K562 (cell line): ENCODE results near the gene RABEPK.

Experiments
- ARNT ChIP-seq, 2 experiments: fragments of 450-650 bp; IDR thresholded peaks; 2 replicates each; pipeline ENCODE4 v1.6.1; 2016; ENCODE audit warnings: mild to moderate bottlenecking in 1 of 2
- CEBPB ChIP-seq: fragments of 450-650 bp; IDR thresholded peaks from 2 replicates; pipeline ENCODE4 v1.6.1; 2016; ENCODE audit warnings: missing genetic modification characterization, missing compliant biosample characterization
- CREBBP ChIP-seq: IDR thresholded peaks from one replicate; pipeline ENCODE4 v1.6.1; 2012; ENCODE audit warnings: low read depth, mild to moderate bottlenecking, control low read depth, inconsistent platforms, low read length
- EP300 ChIP-seq: IDR thresholded peaks from 2 replicates; pipeline ENCODE4 v1.6.1; 2012; ENCODE audit warnings: low read length, improper control_type of control experiment
- EZH2 ChIP-seq: IDR thresholded peaks from 2 replicates; pipeline ENCODE4 v1.6.1; 2012; ENCODE audit warnings: low read depth, mild to moderate bottlenecking, inconsistent platforms, low read length, borderline replicate concordance
- KLF13 ChIP-seq: fragments of 450-650 bp; IDR thresholded peaks from 2 replicates; pipeline ENCODE4 v1.6.1; 2016; ENCODE audit warnings: missing genetic modification characterization, low read depth, mild to moderate bottlenecking, missing compliant biosample characterization, moderate library complexity, borderline replicate concordance
- POLR2A ChIP-seq: fragments of 450-650 bp; conservative IDR thresholded peaks from 2 replicates; pipeline ENCODE4 v1.6.1; 2016
- RBM25 ChIP-seq: fragments of 200-400 bp; formaldehyde crosslinking; IDR thresholded peaks from 2 replicates; pipeline ENCODE4 v1.6.1; 2018; ENCODE audit warnings: low read length, low read depth, moderate library complexity; ENCODE audit not compliant: severe bottlenecking
- RNF2 ChIP-seq: sonication (generic); IDR thresholded peaks from 2 replicates; pipeline ENCODE4 v1.6.1; 2016
- TCF7L2 ChIP-seq: fragments of 150-350 bp; IDR thresholded peaks from 2 replicates; pipeline ENCODE4 v1.6.1; 2016; ENCODE audit warnings: low read depth, mild to moderate bottlenecking, low read length, moderate library complexity
- ZNF140 ChIP-seq: fragments of 250-450 bp; sonication (Bioruptor Pico); IDR thresholded peaks from 2 replicates; pipeline ENCODE4 v1.8.0; 2021; ENCODE audit warnings: moderate library complexity, mild to moderate bottlenecking, inconsistent platforms
- TF ChIP-seq, protein P1 (sequence below): sonication (generic); formaldehyde crosslinking; IDR thresholded peaks from 2 replicates; pipeline ENCODE4 v1.8.0; 2022; ENCODE audit warnings: mild to moderate bottlenecking, missing genetic modification reagents, borderline replicate concordance
- TF ChIP-seq, protein P2 (sequence below): sonication (generic); formaldehyde crosslinking; IDR thresholded peaks from 2 replicates; pipeline ENCODE4 v1.4.0; 2020; ENCODE audit warnings: mild to moderate bottlenecking, missing genetic modification reagents

DNA sequence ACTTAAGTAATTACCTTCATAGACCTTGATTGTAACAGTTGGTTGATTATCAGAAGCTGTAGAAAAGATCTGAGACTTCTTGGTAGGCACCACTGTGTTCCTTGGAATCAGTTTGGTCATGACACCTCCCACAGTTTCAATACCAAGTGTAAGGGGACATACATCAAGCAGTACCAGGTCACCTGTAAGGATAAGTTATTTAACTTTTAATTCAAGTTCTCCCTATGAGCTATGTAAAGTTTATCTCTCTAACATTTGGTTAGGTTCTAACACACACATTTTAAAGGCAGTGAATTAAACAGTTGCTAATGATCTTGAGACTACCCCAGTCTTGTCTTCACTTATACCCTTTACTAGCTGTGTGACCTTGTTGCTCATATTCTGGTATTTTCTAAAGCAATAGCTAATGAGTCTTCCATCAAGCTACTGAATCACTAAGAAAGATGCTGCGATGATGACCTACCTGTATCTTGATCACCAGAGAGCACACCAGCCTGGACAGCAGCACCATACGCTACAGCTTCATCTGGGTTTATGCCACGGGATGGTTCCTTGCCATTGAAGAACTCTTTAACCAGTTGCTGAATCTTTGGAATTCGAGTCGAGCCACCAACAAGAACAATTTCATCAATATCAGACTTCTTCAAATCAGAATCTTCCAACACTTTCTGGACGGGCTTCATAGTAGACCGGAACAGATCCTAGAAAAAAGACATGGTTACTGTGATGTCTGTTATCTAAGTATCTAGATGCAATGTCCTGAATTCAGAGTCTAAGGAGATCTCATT, 38.0 kb downstream of the RABEPK start:
- TF ChIP-seq POLR2A (no peak), CEBPB (no peak), ARNT (IDR thresholded peaks at IDR 0.05) (no peak), EP300 (no peak), KLF13 (tag) (no peak), ZNF140 (CRISPR knock-in tag) (no peak), EZH2 (no peak), CREBBP (no peak), RBM25 (no peak), RNF2 (no peak), TCF7L2 (no peak)
- TF ChIP-seq, protein P1, sequence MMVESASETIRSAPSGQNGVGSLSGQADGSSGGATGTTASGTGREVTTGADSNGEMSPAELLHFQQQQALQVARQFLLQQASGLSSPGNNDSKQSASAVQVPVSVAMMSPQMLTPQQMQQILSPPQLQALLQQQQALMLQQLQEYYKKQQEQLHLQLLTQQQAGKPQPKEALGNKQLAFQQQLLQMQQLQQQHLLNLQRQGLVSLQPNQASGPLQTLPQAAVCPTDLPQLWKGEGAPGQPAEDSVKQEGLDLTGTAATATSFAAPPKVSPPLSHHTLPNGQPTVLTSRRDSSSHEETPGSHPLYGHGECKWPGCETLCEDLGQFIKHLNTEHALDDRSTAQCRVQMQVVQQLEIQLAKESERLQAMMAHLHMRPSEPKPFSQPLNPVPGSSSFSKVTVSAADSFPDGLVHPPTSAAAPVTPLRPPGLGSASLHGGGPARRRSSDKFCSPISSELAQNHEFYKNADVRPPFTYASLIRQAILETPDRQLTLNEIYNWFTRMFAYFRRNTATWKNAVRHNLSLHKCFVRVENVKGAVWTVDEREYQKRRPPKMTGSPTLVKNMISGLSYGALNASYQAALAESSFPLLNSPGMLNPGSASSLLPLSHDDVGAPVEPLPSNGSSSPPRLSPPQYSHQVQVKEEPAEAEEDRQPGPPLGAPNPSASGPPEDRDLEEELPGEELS (CRISPR knock-in tag), result no peak
- TF ChIP-seq, protein P2, sequence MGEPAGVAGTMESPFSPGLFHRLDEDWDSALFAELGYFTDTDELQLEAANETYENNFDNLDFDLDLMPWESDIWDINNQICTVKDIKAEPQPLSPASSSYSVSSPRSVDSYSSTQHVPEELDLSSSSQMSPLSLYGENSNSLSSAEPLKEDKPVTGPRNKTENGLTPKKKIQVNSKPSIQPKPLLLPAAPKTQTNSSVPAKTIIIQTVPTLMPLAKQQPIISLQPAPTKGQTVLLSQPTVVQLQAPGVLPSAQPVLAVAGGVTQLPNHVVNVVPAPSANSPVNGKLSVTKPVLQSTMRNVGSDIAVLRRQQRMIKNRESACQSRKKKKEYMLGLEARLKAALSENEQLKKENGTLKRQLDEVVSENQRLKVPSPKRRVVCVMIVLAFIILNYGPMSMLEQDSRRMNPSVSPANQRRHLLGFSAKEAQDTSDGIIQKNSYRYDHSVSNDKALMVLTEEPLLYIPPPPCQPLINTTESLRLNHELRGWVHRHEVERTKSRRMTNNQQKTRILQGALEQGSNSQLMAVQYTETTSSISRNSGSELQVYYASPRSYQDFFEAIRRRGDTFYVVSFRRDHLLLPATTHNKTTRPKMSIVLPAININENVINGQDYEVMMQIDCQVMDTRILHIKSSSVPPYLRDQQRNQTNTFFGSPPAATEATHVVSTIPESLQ (CRISPR knock-in tag), result no peak
